Fibroblast of mammary gland (primary cell): Measurements from ENCODE around the gene MRPL44.
"Not testable (repeated sequence)": the region's sequence is repeated elsewhere in the genome, so short reads cannot be mapped to it uniquely, and the experiment has no call there.

Source experiments
- DNase-seq: peaks from one replicate; pipeline ENCODE4 v3.0.0-alpha.2; 2010; ENCODE audit warnings: low read depth
- H3K4me3 ChIP-seq: 2 replicates; pipeline ENCODE4 v1.5.1; 2011; ENCODE audit warnings: low read depth, mild to moderate bottlenecking, low read length, moderate library complexity; ENCODE audit not compliant: control insufficient read depth
- TF ChIP-seq, protein P1 (sequence below): conservative IDR thresholded peaks from 2 replicates; pipeline ENCODE4 v1.5.1; 2011; ENCODE audit warnings: low read depth, low read length, inconsistent platforms; ENCODE audit not compliant: control insufficient read depth, insufficient read depth

MRPL44 gene

DNA sequence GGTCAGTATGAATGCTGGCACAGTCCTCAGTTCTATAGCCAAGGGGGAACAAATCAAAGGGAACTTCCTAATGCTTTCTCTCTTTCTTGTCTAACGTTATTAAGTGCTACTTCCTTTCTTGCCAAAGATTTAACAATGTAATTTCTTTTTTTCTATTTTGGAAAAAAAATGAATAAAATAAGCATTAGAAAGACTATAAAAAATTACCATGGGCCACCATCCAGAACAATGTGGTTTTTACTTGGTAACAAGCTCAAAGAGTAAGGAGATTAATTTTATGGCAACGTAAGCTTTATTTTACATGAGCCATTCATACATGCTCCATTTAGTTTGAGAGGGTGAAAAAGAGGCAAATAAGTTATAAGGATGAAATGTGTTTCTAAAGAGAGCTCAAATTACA is 41.7 kb downstream of the MRPL44 start:
- no peak for DNase-seq
- TF ChIP-seq, protein P1, sequence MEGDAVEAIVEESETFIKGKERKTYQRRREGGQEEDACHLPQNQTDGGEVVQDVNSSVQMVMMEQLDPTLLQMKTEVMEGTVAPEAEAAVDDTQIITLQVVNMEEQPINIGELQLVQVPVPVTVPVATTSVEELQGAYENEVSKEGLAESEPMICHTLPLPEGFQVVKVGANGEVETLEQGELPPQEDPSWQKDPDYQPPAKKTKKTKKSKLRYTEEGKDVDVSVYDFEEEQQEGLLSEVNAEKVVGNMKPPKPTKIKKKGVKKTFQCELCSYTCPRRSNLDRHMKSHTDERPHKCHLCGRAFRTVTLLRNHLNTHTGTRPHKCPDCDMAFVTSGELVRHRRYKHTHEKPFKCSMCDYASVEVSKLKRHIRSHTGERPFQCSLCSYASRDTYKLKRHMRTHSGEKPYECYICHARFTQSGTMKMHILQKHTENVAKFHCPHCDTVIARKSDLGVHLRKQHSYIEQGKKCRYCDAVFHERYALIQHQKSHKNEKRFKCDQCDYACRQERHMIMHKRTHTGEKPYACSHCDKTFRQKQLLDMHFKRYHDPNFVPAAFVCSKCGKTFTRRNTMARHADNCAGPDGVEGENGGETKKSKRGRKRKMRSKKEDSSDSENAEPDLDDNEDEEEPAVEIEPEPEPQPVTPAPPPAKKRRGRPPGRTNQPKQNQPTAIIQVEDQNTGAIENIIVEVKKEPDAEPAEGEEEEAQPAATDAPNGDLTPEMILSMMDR = no peak

DNA sequence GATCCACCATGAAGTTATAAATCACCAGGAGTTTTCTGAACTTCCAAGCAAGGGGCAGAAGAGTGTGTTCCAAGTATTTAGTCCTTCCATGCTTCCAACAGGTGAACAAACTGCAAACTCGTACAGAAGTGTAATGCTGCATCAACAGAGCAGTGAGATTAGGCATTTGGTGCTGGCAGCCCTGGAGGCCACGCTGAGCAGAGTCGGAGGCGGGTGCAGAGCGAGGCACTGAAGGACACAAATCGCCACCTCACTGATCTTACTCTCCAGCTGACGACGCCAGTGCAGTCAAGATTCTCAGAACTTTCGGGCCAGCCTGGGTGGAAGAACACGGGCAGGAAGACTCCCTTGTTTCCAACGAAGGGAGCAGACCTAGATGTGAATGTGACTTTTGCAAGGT is 42.6 kb downstream of the MRPL44 start:
- TF ChIP-seq, protein P1 = no peak

More for the DNA sequence above, 41.7 kb downstream of the MRPL44 start:
- no peak overlapping the region for H3K4me3 ChIP-seq

DNA sequence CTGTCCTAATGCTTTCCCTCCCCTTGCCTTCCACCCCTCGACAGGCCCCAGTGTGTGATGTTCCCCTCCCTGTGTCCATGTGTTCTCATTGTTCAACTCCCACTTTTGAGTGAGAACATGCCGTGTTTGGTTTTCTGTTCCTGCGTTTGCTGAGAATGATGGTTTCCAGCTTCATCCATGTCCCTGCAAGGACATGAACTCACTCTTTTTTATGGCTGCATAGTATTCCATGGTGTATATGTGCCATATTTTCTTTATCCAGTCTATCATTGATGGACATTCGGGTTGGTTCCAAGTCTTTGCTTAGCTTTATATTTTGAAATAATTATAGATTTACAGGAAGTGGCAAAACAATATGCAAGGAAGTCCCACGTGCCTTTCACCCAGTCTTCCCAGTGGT is 43.4 kb downstream of the MRPL44 start:
- H3K4me3 ChIP-seq, DNase-seq: not testable (repeated sequence)

More for the DNA sequence above, 42.6 kb downstream of the MRPL44 start:
- no peak overlapping the region for H3K4me3 ChIP-seq
- DNase-seq = no peak

DNA sequence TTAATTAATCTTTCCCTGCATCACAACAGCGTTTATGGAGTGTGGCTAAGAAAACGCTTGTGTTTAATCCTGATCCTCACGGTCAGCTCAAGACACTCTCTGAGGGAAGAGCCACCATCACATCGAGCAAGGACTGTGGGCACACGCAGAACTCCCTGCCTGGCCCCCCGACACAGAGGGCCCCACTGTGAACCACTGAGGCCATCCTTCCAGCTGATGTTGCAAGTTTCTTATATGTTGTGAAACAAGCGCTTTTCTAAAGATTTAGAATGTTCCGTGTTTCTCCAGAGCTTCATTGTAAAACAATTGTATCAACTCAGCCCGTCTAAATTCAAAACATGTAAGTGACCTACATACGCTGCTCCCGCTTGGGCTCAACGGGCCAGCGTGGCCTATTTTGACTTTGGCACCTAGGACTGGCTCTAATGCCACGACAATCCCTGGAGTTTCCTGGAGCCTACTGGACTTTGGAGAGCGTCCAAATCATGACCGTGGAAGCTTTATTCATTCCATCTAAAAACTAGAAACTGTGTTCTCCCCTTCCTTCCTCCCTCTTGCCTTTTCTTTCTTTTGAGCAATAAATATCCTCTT is 46.9 kb downstream of the MRPL44 start:
- no peak for DNase-seq
- TF ChIP-seq, protein P1 = no peak
- H3K4me3 ChIP-seq = no peak overlapping the region

DNA sequence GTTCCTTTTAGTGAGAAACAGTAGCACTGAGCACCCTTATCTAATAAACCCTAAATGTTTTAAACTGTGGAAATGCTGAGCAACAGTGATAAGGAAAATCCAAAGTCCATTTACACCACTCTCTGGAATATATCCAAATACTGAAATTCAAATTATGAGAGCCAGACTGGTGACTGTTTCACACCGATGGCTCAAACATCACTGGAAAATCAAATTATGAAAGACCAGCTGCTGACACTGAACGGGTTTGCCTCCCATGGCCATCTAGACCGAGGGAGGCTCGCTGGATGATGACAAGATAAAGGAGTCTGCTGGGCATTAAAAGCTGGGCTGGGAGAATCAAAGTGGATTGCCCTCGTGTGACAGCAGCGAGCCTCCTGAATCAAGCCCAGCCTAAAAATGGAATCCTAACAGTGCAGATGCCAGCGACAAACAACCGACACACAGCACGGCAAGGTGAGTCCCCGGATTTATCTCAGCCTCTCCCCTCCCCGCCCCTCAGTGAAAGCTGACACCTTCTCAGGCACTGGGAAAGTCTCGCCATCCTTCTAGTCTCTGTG is 51.5 kb downstream of the MRPL44 start:
- TF ChIP-seq, protein P1 = no peak
- no peak overlapping the region for H3K4me3 ChIP-seq
- no peak for DNase-seq

DNA sequence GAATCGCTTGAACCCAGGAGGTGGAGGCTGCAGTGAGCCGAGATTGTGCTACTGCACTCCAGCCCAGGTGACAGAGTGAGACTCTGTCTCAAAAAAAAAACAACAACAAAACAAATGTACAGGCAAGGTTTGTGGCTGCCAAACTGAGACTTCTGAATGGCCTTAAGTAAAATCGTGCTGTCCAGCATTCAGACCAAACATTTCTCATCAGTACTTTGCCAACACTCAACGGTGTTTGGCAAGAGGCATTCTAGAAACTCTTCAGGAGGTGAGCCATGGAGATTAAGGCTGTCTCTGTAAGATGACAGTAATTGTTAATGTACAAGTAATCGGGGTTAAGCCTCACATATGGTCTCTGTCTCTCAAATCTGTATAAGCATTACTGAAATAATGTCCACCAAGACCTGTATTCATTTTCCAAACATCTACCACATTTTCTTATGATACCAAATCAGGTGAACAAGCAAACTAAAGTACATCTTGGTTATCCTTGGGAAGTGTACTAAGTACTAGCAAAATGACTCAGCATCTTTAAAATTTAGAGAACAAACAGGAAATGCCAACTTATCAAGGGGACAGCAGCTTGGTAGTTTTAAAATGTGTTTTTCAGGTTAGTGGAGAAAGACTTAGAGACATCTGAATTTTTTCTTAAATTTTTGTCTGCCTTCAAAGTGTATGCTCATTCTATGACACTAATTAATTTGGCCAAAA is 52.5 kb downstream of the MRPL44 start:
- TF ChIP-seq, protein P1 = no peak
- no peak overlapping the region for H3K4me3 ChIP-seq
- DNase-seq = peak; percentile 45

DNA sequence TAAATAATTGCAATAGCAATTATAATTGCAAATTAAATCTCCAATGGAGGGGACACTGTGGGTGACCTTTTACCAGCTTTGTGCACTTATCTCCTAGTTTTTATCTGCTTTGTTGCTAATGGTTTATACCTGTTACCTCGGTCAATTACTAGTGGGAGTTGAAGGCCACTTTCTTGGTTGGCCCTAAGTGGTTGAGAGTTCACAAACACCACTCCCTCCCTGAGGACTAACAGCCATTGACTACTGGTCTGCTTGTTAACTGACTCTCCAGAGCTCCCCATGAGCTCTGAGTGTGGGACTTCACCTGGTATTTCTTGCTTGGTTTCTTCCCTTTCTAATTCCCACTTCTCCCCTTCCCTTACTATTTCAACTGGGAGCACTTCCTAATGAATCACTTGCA is 54.6 kb downstream of the MRPL44 start:
- no peak for DNase-seq
- no peak overlapping the region for H3K4me3 ChIP-seq
- TF ChIP-seq, protein P1 = no peak
